Activated T-cell treated with anti-CD3 and anti-CD28 coated beads, Interleukin-2, amount 50 U/mL, for 4 hours (primary cell): ENCODE data around the gene ZNF140. TPM values are rescaled to one million over a fixed set of nuclear protein-coding genes. Genes with fewer than 3 reads are reported as not detected.

Experiments
- total RNA-seq, 3 donors: library from RNA; stranded (reverse); gene quantifications; one replicate each; pipeline ENCODE4 v1.2.1, GENCODE V29; 2021

The ZNF140 gene
- total RNA-seq, 3 donors from 2014 or later, result 10.4 to 15.0 (median 13.4) TPM

Other genes starting within 250 kb of the ZNF140 start
- gene CHFR, start 193.3 kb upstream of the ZNF140 start, total RNA-seq, result 10 to 100 TPM; 52.3 to 54.4 (median 53.5) TPM
- 1 to 10 TPM; 3.9 to 5.0 (median 4.9) TPM for gene ZNF605, start 124.6 kb upstream of the ZNF140 start, total RNA-seq
- gene ZNF26, start 94.6 kb upstream of the ZNF140 start, total RNA-seq, result 10 to 100 TPM; 19.4 to 30.2 (median 24.0) TPM
- gene ZNF84, start 43.4 kb upstream of the ZNF140 start, total RNA-seq, result 10 to 100 TPM; 11.5 to 15.6 (median 12.5) TPM
- 1 to 10 TPM; 1.4 to 1.6 (median 1.6) TPM for gene ZNF891, start 49.4 kb downstream of the ZNF140 start, total RNA-seq
- 1 to 10 TPM; 2.4 to 3.5 (median 2.6) TPM for gene ZNF10, start 49.7 kb downstream of the ZNF140 start, total RNA-seq
- gene ZNF268, start 100.6 kb downstream of the ZNF140 start, total RNA-seq, result 10 to 100 TPM; 17.7 to 19.8 (median 18.0) TPM
- gene ANHX, start 155.0 kb downstream of the ZNF140 start, total RNA-seq, result not detected